NCI-H1930 (cell line): Measurements from ENCODE around the gene ZKSCAN5.
A peak's percentile ranks its signal among the peaks of the same experiment; 100 is the strongest.

Experiments used
- DNase-seq, 2 experiments: peaks; one replicate each; lab custom pipeline; 2025; lab: John Stamatoyannopoulos, UW

ZKSCAN5 gene

GRCh38 chr7:99504603-99505323, at the start of gene ZKSCAN5:
Gene ZKSCAN5 (plus strand): TSS chr7:99504662. CDS start chr7:99506045, 1,383 bp downstream.
- peak; percentile 96 to 98 for DNase-seq

DNA sequence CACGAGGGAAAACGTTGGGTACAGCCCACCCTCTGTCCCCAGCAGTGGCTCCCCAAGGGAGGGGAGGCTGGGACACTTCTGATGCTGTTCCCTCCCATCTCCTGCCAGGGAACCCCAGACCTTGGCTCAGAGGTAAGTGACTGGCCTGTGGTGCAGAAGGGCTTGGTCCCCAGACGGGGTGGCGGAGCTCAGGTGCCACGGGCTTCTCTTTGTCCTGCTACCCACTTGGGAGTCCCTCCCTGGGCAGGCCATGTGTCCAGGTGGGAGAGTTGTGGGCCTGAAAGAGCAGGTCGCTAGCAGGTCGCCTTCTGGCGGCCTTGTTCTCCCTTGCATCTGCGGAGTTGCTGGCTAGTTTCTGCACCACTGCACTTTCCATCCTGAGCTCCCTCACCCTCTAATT, 48.6 kb upstream of the ZKSCAN5 start:
- DNase-seq: no peak

DNA sequence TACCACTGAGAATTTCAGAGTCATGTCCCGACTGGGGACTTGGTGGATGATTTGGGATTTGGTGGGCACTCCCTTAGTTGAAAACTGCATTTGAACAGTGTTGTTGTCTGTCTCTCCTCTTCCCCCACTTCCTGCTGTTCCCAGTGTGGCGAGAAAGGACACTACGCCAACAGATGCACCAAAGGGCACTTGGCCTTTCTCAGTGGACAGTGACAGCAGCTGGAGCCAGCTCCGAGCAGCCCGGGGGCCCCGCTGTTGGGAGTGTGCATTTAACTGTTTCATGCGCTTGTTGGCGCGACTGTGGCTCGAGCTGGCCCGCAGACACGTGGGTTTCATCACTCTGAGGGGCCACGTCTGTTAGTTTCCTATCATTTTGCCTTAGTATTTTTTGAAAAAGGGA, 48.2 kb upstream of the ZKSCAN5 start:
- no peak for DNase-seq

DNA sequence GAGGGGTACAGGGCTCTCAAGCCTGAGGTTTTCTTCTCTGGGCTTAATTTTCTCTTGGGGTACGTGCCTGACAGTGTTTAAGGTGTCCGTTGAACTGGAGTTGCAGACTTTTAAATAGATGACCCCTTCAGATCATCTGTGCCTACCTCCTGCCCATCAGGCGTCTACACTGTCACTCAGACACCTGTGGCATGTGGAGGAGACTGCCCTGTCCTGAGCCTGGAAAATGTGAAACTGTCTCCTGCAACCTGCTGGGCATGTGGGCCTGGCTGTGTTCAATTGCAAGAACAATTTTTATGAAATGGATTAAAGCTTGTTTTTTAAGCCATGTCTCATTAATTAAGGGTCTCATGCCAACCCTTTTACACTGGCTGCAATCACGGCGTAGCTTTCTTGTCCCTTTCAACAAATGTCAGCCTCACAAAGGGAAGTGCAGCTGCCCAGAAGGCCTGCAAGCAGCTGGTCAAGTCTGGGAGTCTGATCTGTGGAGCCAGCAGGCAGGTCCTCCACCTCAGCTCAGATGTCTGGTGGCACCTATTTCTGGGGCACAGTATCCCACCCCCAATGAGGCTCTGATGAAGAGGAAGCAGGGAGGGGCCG, 47.3 kb upstream of the ZKSCAN5 start:
- DNase-seq: no peak

GRCh38 chr7:99457650-99458493, 46.6 kb upstream of the ZKSCAN5 start:
- DNase-seq: no peak

DNA sequence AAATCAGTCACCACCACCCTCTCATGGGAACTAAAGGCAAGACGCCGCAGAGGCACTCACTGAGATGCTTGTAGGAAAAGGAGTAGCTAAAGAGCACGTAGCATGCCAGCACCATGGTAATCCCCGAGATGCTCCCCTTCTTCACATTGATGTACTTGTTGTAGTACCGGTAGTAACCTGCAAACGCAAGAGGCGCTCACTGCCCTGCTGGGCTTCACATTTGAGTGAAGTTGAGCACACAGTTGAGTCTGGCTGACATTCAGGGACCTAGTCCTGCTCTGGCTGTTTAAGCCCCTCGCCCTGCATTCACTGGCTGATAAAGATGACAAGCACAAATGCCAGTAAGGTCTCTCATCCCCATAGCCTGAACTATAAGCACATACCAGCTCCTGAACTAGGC, 45.4 kb upstream of the ZKSCAN5 start:
- DNase-seq: peak in 1 of 2 experiments; percentile 20

GRCh38 chr7:99460651-99461050, 43.8 kb upstream of the ZKSCAN5 start:
- DNase-seq: no peak

- DNase-seq: no peak
Measured at GRCh38 chr7:99461221-99461620, 43.2 kb upstream of the ZKSCAN5 start.

DNA sequence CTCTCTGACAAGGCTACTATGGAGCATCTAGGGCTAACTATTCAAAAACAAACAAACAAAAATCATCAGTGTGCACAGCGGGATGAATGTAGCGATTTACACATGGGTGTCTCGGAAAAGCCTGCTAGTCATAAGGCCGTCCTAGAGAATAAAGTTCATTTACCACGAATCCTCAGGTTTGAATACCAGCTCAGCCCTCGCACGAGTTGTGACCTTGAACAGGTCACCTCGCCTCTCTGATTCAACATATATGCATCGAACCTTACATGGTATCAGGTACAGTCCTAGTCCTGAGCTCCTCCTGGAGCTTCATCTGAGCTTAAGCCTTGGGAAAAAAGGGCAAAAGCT, 39.1 kb upstream of the ZKSCAN5 start:
- no peak for DNase-seq

GRCh38 chr7:99468336-99468918, 36.0 kb upstream of the ZKSCAN5 start:
- no peak for DNase-seq

DNA sequence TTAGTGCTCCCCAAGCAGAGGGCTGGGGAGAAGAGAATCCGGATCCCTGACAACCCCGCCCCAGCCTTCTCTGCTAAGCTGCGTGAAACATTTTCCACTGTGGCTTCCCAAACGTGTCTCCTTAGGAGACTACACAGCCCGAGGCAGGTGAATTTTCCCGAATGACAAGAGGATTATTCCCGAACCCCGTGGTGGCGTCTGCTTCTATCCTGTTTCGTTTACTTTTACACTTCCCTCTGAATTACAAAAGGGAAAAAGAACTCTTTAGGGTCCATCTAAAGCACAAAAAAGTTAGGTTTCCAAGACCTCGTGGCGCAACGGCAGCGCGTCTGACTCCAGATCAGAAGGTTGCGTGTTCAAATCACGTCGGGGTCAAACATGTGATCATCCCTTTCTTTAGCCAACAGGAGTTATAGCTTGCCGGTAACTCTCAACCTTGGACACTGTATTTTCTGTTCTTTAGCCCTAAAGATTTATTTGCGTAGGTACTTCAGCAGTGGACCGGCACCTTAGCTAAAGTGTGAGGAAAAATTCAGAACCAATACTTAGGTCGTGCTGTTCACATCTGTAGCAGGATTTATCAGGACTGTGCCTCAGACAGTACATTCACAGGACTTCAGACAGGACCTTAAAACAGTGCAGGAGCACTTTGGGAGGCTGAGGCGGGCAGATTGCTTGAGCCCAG, 34.9 kb upstream of the ZKSCAN5 start:
- no peak for DNase-seq

DNA sequence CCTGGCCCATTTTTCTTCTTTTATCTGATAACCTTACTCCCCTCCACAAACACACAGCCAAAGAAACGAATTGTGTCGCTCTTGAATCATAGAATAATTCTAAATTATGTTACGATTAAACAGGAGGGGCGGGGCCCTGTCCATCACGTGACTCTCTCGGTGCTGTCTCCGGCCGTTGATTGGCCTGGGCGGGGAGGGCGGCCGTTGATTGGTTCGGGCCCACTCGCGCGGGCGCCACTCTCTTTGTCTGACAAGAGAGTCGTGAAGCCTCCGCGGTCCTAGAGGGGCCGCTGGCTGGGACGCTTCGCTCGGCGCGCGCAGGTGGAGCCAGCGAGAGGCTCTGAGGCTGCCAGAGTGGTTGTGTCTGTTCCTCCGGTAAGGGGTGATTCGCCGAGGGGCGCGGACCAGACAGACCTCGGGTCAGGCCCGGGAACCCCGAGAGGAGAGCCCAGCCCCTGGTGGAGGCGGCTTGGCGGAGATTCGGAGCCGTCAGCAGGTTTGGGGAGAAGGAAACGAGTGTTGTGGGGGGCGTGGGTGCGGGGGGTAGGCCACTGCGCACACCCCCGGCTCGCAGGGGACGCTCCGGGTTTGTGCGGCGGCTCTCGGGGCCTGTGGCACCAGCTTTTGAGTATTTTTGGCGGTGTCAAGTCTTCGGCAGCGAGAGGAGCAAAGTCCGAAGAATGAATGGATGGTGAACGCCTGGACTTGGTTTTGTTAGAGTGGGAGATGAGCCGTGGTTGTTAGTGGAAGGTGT, 31.7 kb upstream of the ZKSCAN5 start, which contains the start of gene ZNF789:
Gene ZNF789, plus strand, starts transcription at position 330 of the 754 bp plus-strand sequence. CDS start 3,567 bp downstream, outside the sequence.
- DNase-seq: peak; percentile 99

DNA sequence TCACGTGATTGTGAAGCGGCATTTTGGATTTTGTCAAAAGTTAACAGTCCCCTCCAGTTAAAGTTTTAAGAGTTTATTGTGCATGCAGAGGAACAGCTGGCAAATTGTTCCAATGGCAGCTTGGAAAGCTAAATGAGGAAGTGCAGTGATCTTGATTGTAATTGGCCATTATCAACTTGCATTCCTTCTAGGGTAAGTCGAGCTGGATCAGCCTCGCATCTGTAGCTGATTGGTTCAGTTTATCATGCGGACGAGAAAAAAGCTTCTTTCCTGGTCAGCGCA, 31.2 kb upstream of the ZKSCAN5 start:
- DNase-seq: no peak

GRCh38 chr7:99476107-99476506, 28.4 kb upstream of the ZKSCAN5 start:
- DNase-seq: no peak

- DNase-seq: no peak
Measured at GRCh38 chr7:99478464-99479440, 25.7 kb upstream of the ZKSCAN5 start.

- no peak for DNase-seq
Measured at GRCh38 chr7:99485094-99485493, 19.4 kb upstream of the ZKSCAN5 start.

- DNase-seq: no peak
Measured at GRCh38 chr7:99489235-99489634, 15.2 kb upstream of the ZKSCAN5 start.

GRCh38 chr7:99490878-99491277, 13.6 kb upstream of the ZKSCAN5 start:
- DNase-seq: no peak

- no peak for DNase-seq
Measured at GRCh38 chr7:99493823-99494222, 10.6 kb upstream of the ZKSCAN5 start.
